Measurements from ENCODE around the gene FCHSD2. TPM values are rescaled to one million over a fixed set of nuclear protein-coding genes. Genes with fewer than 3 reads are reported as not detected.

Gene FCHSD2
- total and polyA plus RNA-seq, 2 of the 13 experiments (the other 11 are each of a cell fraction or from before 2014, with no cell fraction given) = 20.5 to 24.8 TPM

GRCh38 chr11:73177778-73178539, 35.8 kb upstream of the FCHSD2 start (continued):
- TF ChIP-seq, protein P1, sequence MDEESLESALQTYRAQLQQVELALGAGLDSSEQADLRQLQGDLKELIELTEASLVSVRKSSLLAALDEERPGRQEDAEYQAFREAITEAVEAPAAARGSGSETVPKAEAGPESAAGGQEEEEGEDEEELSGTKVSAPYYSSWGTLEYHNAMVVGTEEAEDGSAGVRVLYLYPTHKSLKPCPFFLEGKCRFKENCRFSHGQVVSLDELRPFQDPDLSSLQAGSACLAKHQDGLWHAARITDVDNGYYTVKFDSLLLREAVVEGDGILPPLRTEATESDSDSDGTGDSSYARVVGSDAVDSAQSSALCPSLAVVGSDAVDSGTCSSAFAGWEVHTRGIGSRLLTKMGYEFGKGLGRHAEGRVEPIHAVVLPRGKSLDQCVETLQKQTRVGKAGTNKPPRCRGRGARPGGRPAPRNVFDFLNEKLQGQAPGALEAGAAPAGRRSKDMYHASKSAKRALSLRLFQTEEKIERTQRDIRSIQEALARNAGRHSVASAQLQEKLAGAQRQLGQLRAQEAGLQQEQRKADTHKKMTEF (CRISPR knock-in tag; IDR thresholded peaks at IDR 0.05) = no peak
- TF ChIP-seq ZNF703 (CRISPR knock-in tag; IDR thresholded peaks at IDR 0.05; ENCODE audit: borderline replicate concordance) (no peak), ZNF775 (CRISPR knock-in tag; IDR thresholded peaks at IDR 0.05; ENCODE audit: borderline replicate concordance) (no peak), NFE2L2 (IDR thresholded peaks at IDR 0.05; ENCODE audit: low read length) (no peak), SKIL (CRISPR knock-in tag; IDR thresholded peaks at IDR 0.05; ENCODE audit: borderline replicate concordance) (no peak), KAT7 (CRISPR knock-in tag; IDR thresholded peaks at IDR 0.05; ENCODE audit: borderline replicate concordance) (no peak), MEIS1 (CRISPR knock-in tag; IDR thresholded peaks at IDR 0.05; ENCODE audit: borderline replicate concordance) (no peak), JDP2 (CRISPR knock-in tag; IDR thresholded peaks at IDR 0.05; ENCODE audit: borderline replicate concordance) (no peak), TCF12 (IDR thresholded peaks at IDR 0.05) (no peak), TCF12 (CRISPR knock-in tag; IDR thresholded peaks at IDR 0.05) (no peak), AHR (CRISPR knock-in tag; IDR thresholded peaks at IDR 0.05) (0 out of 2 replicates have a peak, but pooled peaks have one; percentile 25), THAP11 (CRISPR knock-in tag; IDR thresholded peaks at IDR 0.05) (peak; percentile 52), ZFP1 (CRISPR knock-in tag; IDR thresholded peaks at IDR 0.05) (no peak), ZFP36 (IDR thresholded peaks at IDR 0.05; ENCODE audit: borderline replicate concordance, low read depth, low read length, partially characterized antibody) (no peak), U2AF2 (IDR thresholded peaks at IDR 0.05; ENCODE audit: low read depth, low read length) (no peak), KLF6 (CRISPR knock-in tag; IDR thresholded peaks at IDR 0.05) (no peak), SNRNP70 (IDR thresholded peaks at IDR 0.05; ENCODE audit: low read depth, low read length) (no peak), EEA1 (CRISPR knock-in tag; IDR thresholded peaks at IDR 0.05; ENCODE audit: borderline replicate concordance) (no peak), KLF16 (CRISPR knock-in tag; IDR thresholded peaks at IDR 0.05) (0 out of 4 replicates have a peak, but pooled peaks of 1 of the 2 experiments have one; percentile 30), NFYC (CRISPR knock-in tag; IDR thresholded peaks at IDR 0.05) (no peak), ETV5 (CRISPR knock-in tag; IDR thresholded peaks at IDR 0.05; ENCODE audit: borderline replicate concordance) (0 out of 2 replicates have a peak, but pooled peaks have one; percentile 20), ZSCAN22 (CRISPR knock-in tag; IDR thresholded peaks at IDR 0.05) (no peak), ZBTB14 (CRISPR knock-in tag; IDR thresholded peaks at IDR 0.05) (no peak), BATF2 (CRISPR knock-in tag; IDR thresholded peaks at IDR 0.05) (no peak), ARHGAP35 (CRISPR knock-in tag; IDR thresholded peaks at IDR 0.05; ENCODE audit: borderline replicate concordance) (peak; percentile 47; the same call in 1 of the 2 replicates)
